Measurements from ENCODE around the gene OR51B4. TPM values are rescaled to one million over a fixed set of nuclear protein-coding genes. Genes with fewer than 3 reads are reported as not detected.

OR51B4 gene
- polyA plus RNA-seq, 1 donor (not counting 4 experiments of a cell fraction or from before 2014, with no cell fraction given): not detected

GRCh38 chr11:5277807-5278382 is 23.9 kb downstream of the OR51B4 start:
- no peaks in the 10 kb centered on the region for H3K79me2 ChIP-seq (ENCODE audit: control insufficient read depth, insufficient read depth, low read length)
- H3K4me3 ChIP-seq (ENCODE audit: control insufficient read depth in 2 of 3, extremely low read depth in 1 of 3, insufficient read depth in 2 of 3, low read depth in 1 of 3, low read length in 3 of 3): no peak overlapping the region
- DNase-seq (ENCODE audit: low read depth, low spot score) (no peak), FAIRE-seq (no peak)
- no peak overlapping the region for H3K4me2 ChIP-seq (ENCODE audit: control insufficient read depth, extremely low read depth, insufficient read depth, low read depth, low read length)
- no peak overlapping the region for H3K27ac ChIP-seq (ENCODE audit: control insufficient read depth, insufficient read depth, low read length)
- TF ChIP-seq EZH2 (IDR thresholded peaks at IDR 0.05; ENCODE audit: low read length) (no peak), CTCF (optimal IDR thresholded peaks at IDR 0.05 in 1 of 3, IDR thresholded peaks at IDR 0.05 in 1 of 3, conservative IDR thresholded peaks at IDR 0.05 in 1 of 3; ENCODE audit: extremely low read depth in 1 of 3, insufficient read depth in 2 of 3, low read length in 3 of 3) (no peak)
- H3K27me3 ChIP-seq (ENCODE audit: control insufficient read depth, extremely low read depth, insufficient read depth, low read length): no peaks in the 10 kb centered on the region
- no peaks in the 10 kb centered on the region for H4K20me1 ChIP-seq (ENCODE audit: control insufficient read depth, extremely low read depth, insufficient read depth, low read length)
- no peak overlapping the region for H2AFZ ChIP-seq (ENCODE audit: control insufficient read depth, low read length)
- no peak overlapping the region for H3K9ac ChIP-seq (ENCODE audit: control insufficient read depth, extremely low read depth, insufficient read depth, low read length)
- H3K9me1 ChIP-seq (ENCODE audit: control insufficient read depth, extremely low read depth, insufficient read depth, low read length): peaks cover 2% of the 10 kb centered on the region
- H3K36me3 ChIP-seq (ENCODE audit: control insufficient read depth in 2 of 2, extremely low read depth in 1 of 2, insufficient read depth in 2 of 2, low read length in 2 of 2): no peaks in the 10 kb centered on the region
- dilution Hi-C loops (cut with MboI; ENCODE audit: extremely low pct_ligation_motif_present, low sequenced_read_pairs): no loop called here
- no peaks in the 10 kb centered on the region for H3K9me3 ChIP-seq (ENCODE audit: control insufficient read depth, low read depth, low read length)
- peaks cover 18% of the 10 kb centered on the region for H3K4me1 ChIP-seq (ENCODE audit: control insufficient read depth, extremely low read depth, insufficient read depth, low read length)

- no peak for DNase-seq (ENCODE audit: low read depth, low spot score)
- H3K9ac ChIP-seq (ENCODE audit: control insufficient read depth, extremely low read depth, insufficient read depth, low read length): no peak overlapping the region
- peaks cover 2% of the 10 kb centered on the region for H3K9me1 ChIP-seq (ENCODE audit: control insufficient read depth, extremely low read depth, insufficient read depth, low read length)
- no peak for FAIRE-seq
- H3K4me1 ChIP-seq (ENCODE audit: control insufficient read depth, extremely low read depth, insufficient read depth, low read length): peaks cover 18% of the 10 kb centered on the region
- no peaks in the 10 kb centered on the region for H3K27me3 ChIP-seq (ENCODE audit: control insufficient read depth, extremely low read depth, insufficient read depth, low read length)
- H4K20me1 ChIP-seq (ENCODE audit: control insufficient read depth, extremely low read depth, insufficient read depth, low read length): no peaks in the 10 kb centered on the region
- dilution Hi-C loops (cut with MboI; ENCODE audit: extremely low pct_ligation_motif_present, low sequenced_read_pairs): no loop called here
- no peak overlapping the region for H2AFZ ChIP-seq (ENCODE audit: control insufficient read depth, low read length)
- H3K79me2 ChIP-seq (ENCODE audit: control insufficient read depth, insufficient read depth, low read length): no peaks in the 10 kb centered on the region
- no peak overlapping the region for H3K4me3 ChIP-seq (ENCODE audit: control insufficient read depth in 2 of 3, extremely low read depth in 1 of 3, insufficient read depth in 2 of 3, low read depth in 1 of 3, low read length in 3 of 3)
- no peaks in the 10 kb centered on the region for H3K36me3 ChIP-seq (ENCODE audit: control insufficient read depth in 2 of 2, extremely low read depth in 1 of 2, insufficient read depth in 2 of 2, low read length in 2 of 2)
- no peaks in the 10 kb centered on the region for H3K9me3 ChIP-seq (ENCODE audit: control insufficient read depth, low read depth, low read length)
- H3K4me2 ChIP-seq (ENCODE audit: control insufficient read depth, extremely low read depth, insufficient read depth, low read depth, low read length): no peak overlapping the region
- no peak for TF ChIP-seq EZH2 (IDR thresholded peaks at IDR 0.05; ENCODE audit: low read length)
- TF ChIP-seq CTCF (optimal IDR thresholded peaks at IDR 0.05 in 1 of 3, IDR thresholded peaks at IDR 0.05 in 1 of 3, conservative IDR thresholded peaks at IDR 0.05 in 1 of 3; ENCODE audit: extremely low read depth in 1 of 3, insufficient read depth in 2 of 3, low read length in 3 of 3): no peak
- H3K27ac ChIP-seq (ENCODE audit: control insufficient read depth, insufficient read depth, low read length): no peak overlapping the region
Measured at GRCh38 chr11:5276697-5277096, 25.0 kb downstream of the OR51B4 start.
